C4-2B (cell line): ENCODE data around the gene APOE.

Experiments used
- H3K27ac ChIP-seq: fragments of 450-650 bp; 2 replicates; pipeline ENCODE4 v1.5.1; 2017
- ZFX ChIP-seq: fragments of 450-650 bp; IDR thresholded peaks from 2 replicates; pipeline ENCODE4 v1.6.1; 2017
- TF ChIP-seq, protein P1 (sequence below): fragments of 450-650 bp; conservative IDR thresholded peaks from 2 replicates; pipeline ENCODE4 v1.5.1; 2017; ENCODE audit warnings: mild to moderate bottlenecking

Gene APOE

DNA sequence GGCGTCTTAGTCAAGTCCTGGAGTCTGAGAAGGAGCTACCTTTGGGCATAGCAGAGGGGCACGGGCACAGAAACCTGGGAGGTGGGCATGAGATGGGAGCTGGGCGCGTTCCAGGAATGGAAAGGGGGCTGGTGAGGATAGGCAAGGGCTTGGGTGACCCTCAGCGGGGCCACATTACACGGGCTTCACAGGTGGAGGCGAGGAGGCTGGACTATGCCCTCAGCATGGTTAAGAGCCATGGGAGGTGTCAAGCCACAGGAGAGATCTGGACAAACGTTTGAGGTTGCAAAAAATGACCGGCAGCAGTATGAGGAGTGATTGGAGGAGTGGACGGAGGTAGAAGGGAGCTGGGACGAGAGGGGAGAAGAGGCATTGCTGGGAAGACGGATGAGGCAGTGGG lies 38.0 kb upstream of the APOE start:
- no peak overlapping the region for H3K27ac ChIP-seq
- TF ChIP-seq, protein P1, sequence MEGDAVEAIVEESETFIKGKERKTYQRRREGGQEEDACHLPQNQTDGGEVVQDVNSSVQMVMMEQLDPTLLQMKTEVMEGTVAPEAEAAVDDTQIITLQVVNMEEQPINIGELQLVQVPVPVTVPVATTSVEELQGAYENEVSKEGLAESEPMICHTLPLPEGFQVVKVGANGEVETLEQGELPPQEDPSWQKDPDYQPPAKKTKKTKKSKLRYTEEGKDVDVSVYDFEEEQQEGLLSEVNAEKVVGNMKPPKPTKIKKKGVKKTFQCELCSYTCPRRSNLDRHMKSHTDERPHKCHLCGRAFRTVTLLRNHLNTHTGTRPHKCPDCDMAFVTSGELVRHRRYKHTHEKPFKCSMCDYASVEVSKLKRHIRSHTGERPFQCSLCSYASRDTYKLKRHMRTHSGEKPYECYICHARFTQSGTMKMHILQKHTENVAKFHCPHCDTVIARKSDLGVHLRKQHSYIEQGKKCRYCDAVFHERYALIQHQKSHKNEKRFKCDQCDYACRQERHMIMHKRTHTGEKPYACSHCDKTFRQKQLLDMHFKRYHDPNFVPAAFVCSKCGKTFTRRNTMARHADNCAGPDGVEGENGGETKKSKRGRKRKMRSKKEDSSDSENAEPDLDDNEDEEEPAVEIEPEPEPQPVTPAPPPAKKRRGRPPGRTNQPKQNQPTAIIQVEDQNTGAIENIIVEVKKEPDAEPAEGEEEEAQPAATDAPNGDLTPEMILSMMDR = no peak
- no peak for TF ChIP-seq ZFX

DNA sequence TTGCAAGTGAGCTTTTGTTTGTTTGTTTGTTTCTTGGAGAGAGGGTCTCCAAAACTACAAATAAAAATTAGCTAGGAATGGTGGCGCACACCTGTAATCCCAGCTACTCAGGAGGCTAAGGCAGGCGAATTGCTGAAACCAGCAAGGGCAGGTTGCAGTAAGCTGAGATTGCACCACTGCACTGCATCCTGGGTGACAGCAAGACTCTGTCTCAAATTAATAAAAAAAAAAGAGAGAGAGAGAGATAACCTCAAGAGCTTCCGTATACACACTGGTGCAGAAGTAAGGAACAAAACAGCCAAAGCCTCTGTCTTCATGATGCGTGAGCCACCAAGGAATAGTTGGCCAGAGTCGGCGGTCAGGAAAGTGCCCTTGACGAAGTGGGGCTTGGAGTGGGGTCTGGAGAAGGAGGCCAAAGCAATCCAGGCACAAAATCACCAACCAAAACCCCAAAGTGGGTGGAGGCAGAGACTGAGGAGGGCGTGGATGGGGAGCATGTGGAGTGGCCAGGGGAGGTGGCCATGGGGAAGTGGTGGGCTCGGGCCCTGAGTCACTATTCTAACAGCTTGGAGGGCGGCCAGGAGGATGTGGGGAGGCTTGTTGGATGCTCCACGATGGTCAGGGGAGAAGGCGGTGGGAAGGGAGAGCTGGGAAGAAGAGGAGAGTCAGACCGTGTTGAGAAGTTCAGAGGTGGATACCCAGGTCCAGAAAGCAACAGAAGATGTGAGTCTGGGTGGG lies 35.7 kb upstream of the APOE start:
- no peak overlapping the region for H3K27ac ChIP-seq
- TF ChIP-seq ZFX = no peak
- TF ChIP-seq, protein P1 = no peak

DNA sequence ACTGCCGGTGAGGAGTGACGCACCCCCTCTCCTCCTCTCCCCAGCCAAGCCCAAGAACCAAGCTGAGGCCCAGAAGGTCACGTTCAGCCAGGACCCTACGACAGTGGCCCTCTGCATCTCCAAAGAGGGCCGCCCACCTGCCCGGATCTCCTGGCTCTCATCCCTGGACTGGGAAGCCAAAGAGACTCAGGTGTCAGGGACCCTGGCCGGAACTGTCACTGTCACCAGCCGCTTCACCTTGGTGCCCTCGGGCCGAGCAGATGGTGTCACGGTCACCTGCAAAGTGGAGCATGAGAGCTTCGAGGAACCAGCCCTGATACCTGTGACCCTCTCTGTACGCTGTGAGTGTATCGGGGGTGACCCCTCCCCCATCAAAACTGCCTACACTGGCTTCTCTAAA lies 33.8 kb upstream of the APOE start:
- TF ChIP-seq, protein P1 = no peak
- no peak for TF ChIP-seq ZFX
- no peak overlapping the region for H3K27ac ChIP-seq

DNA sequence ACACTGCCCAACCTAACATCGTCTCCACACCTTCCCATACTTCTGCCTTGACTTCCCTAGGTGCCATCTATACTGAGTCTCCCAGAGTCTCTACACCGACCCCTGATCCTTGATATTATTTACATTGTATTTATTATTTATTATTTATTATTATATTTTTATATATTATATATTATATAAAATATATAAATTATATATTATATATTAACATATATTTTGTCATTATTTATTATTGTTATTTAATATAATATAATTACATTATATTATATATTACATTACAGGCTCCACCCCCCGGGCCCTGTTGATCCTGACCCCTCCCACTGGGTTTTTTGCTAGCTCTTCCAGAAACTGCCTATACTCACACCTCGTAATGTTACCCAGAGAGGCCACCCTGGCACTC lies 32.9 kb upstream of the APOE start:
- no peak overlapping the region for H3K27ac ChIP-seq
- TF ChIP-seq, protein P1 = no peak
- no peak for TF ChIP-seq ZFX

DNA sequence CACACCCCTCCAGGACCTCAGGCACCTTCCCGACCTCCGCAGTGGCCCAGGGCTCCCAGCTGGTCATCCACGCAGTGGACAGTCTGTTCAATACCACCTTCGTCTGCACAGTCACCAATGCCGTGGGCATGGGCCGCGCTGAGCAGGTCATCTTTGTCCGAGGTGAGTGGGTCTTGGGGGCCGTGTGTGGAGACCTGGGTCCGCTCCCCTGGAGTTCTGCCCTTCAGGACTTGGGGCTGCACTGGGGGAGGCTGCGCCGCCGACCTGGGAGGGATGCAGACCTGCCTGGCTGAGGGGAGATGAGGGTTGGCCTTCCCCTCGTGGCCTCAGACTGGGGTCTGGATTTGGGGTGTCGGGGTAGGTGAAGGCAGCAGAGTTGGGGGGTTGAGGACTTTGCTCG lies 31.3 kb upstream of the APOE start:
- TF ChIP-seq, protein P1 = no peak
- no peak for TF ChIP-seq ZFX
- no peak overlapping the region for H3K27ac ChIP-seq

DNA sequence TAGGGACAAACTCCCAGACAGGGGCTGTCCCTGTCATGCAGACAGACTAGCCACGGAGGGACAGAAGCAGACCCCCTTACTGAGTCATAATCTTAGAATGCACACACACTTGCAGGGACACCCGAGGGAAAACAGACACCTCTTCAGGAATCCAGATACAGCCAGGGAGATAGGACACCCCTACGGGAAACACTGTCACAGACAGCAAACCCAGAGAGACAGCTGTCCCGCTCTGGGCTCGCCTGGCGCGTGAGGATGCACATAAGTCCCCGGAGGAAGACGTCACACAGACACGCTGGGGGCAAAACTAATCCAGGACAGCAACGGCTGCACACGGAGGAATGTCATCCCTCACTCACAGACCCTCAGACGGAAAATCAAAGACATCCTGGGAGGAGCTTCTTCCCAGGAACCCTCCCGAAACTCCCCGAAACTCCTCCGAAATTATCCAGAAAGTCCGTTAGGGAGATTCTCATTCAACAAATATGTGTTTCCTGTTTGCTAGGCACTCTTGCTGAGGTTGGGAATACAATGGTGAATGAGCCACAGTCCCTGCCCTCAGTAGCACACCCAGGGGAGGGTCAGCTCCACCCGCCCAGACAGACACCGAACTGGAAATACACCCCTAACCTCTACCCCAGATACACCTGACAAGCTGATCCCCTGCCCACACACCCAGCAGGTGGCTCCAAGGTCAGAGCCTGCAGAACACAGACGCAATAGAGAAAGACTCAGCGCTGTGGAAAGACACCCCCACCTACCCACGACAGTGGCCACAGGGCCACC lies 29.7 kb upstream of the APOE start:
- H3K27ac ChIP-seq = no peak overlapping the region
- TF ChIP-seq, protein P1 = no peak
- no peak for TF ChIP-seq ZFX

DNA sequence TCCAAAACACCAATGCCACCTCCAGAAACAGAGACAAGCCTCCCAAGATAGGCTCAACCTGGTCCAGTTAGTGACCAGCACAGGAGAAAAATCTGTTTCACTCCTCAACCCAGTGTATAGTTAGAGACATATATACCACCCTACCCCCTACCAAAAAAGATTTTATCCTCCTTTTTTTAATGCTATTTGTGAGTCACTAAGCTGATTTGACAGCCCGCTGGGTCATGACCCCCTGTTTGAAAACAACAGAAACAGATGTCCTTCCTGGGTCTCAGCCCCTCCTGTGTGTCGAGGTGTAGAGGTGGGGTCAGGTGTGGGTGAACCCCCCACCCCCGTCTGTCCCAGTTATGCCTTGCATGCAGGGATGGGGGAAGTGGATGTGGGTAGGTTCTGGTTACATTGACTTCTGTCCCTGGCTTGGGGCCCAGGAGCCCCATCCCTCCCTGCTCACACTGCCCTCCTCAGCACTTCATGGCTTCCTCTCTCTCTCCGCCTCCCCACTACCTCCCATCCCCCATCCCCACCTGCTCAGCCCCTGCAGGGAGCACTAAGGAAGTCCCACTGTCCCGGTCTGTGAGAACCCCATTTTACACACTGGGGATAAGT lies 28.6 kb upstream of the APOE start:
- TF ChIP-seq ZFX = no peak
- H3K27ac ChIP-seq = no peak overlapping the region; the same call in 1 of the 2 replicates
